K562 (cell line): ENCODE data around the gene TBC1D32. TPM values are rescaled to one million over a fixed set of nuclear protein-coding genes. Genes with fewer than 3 reads are reported as not detected.

Experiments
- ATAC-seq: fragments of 200-7000 bp; cut with Tn5 transposase; 3 replicates; pipeline ENCODE4 v1.9.1; 2020; ENCODE audit warnings: moderate library complexity
- BruUV-seq: library from RNA; stranded (reverse); fragments of 400-500 nt; replicated peaks from 2 replicates; lab custom pipeline; 2021; lab: Mats Ljungman, UMichigan
- CTCF ChIA-PET: fragments of 300-600 bp; formaldehyde crosslinking; extraction: SDS; loops from one replicate; lab custom pipeline; 2021; ENCODE audit warnings: low intra/inter-chr PET ratio; lab: Yijun Ruan, JAX
- POLR2A ChIA-PET: fragments of 300-600, 350-650 bp; sonication (Branson Sonifier 250); formaldehyde crosslinking; extraction: SDS; loops from one replicate; lab custom pipeline; 2021; ENCODE audit warnings: antibody characterized with exemption, inconsistent platforms; lab: Yijun Ruan, JAX
- DNase-seq, 4 experiments: peaks; one replicate each; pipeline versions ENCODE4 v3.0.0 to v3.0.0-alpha.2; 2011 to 2018; ENCODE audit warnings: low spot score in 3 of 4, mixed read lengths in 3 of 4; ENCODE audit errors: extremely low read depth in 1 of 4
- FAIRE-seq: peaks from 2 replicates; lab custom pipeline; 2011; peaks lifted over from hg19 to GRCh38; lab: Jason Lieb, UNC
- H2AFZ ChIP-seq: 2 replicates; pipeline ENCODE4 v1.6.0; 2011; ENCODE audit warnings: low read depth, low read length, control low read depth, inconsistent platforms
- H3K27ac ChIP-seq: fragments of 200-600 bp; 3 replicates; pipeline ENCODE4 v1.8.0; 2011; ENCODE audit warnings: low read depth, mild to moderate bottlenecking, control low read depth, inconsistent platforms, low read length, moderate library complexity, mixed read lengths; ENCODE audit errors: extremely low read depth
- H3K27me3 ChIP-seq, 2 experiments: fragments of 300-600 bp in 1 of 2; 2 replicates in 1 of 2; 3 replicates in 1 of 2; pipeline versions ENCODE4 v1.6.0 to v1.8.0; 2011; ENCODE audit warnings: inconsistent platforms in 2 of 2, low read length in 2 of 2, mild to moderate bottlenecking in 1 of 2, mixed read lengths in 1 of 2, moderate library complexity in 1 of 2; ENCODE audit not compliant: control insufficient read depth in 2 of 2, insufficient read depth in 2 of 2
- H3K36me3 ChIP-seq: fragments of 300-600 bp; 3 replicates; pipeline ENCODE4 v1.8.0; 2011; ENCODE audit warnings: mild to moderate bottlenecking, low read length, inconsistent platforms; ENCODE audit not compliant: control insufficient read depth, insufficient read depth
- H3K4me1 ChIP-seq, 2 experiments: fragments of 200-600 bp in 1 of 2; replicated peaks in 1 of 2; 2 replicates in 1 of 2; 3 replicates in 1 of 2; pipeline versions ENCODE4 v1.5.1 to v1.8.0; 2011; ENCODE audit warnings: inconsistent platforms in 2 of 2, low read length in 2 of 2, mild to moderate bottlenecking in 1 of 2, mixed read lengths in 1 of 2, moderate library complexity in 1 of 2; ENCODE audit not compliant: control insufficient read depth in 2 of 2, insufficient read depth in 2 of 2
- H3K4me2 ChIP-seq: 2 replicates; pipeline ENCODE4 v1.6.1; 2011; ENCODE audit warnings: low read length, control low read depth, inconsistent platforms, mixed read lengths; ENCODE audit not compliant: insufficient read depth
- H3K4me3 ChIP-seq: fragments of 200-600 bp; sonication (generic), shearing (Covaris generic); 2 replicates; pipeline ENCODE4 v1.5.1; 2016; ENCODE audit warnings: control low read depth, inconsistent platforms
- H3K79me2 ChIP-seq: fragments of 200-600 bp; 3 replicates; pipeline ENCODE4 v1.8.0; 2011; ENCODE audit warnings: low read length, inconsistent platforms; ENCODE audit not compliant: control insufficient read depth, insufficient read depth
- H3K9ac ChIP-seq, 2 experiments: 2 replicates each; pipeline versions ENCODE4 v1.6.0 to v1.6.1; 2011; ENCODE audit warnings: low read depth in 2 of 2, low read length in 2 of 2, control low read depth in 1 of 2, inconsistent platforms in 1 of 2, mild to moderate bottlenecking in 1 of 2, mixed read lengths in 1 of 2; ENCODE audit not compliant: insufficient read depth in 1 of 2
- H3K9me1 ChIP-seq: one replicate; pipeline ENCODE4 v1.6.0; 2011; ENCODE audit warnings: inconsistent platforms, mild to moderate bottlenecking, low read length, moderate library complexity; ENCODE audit not compliant: control insufficient read depth, insufficient read depth
- H3K9me3 ChIP-seq: replicated peaks from 2 replicates; pipeline ENCODE4 v1.5.1; 2011; ENCODE audit warnings: low read depth, low read length, inconsistent platforms; ENCODE audit not compliant: control insufficient read depth, insufficient read depth
- H4K20me1 ChIP-seq: replicated peaks from 2 replicates; pipeline ENCODE4 v1.6.1; 2011; ENCODE audit warnings: low read length, inconsistent platforms, mixed read lengths; ENCODE audit not compliant: control insufficient read depth, insufficient read depth
- NR4A1 ChIP-seq, 2 experiments: fragments of 250-450 bp in 1 of 2; fragments of 450-650 bp in 1 of 2; sonication (Bioruptor Pico) in 1 of 2; IDR thresholded peaks; 2 replicates each; pipeline versions ENCODE4 v1.4.0 to v1.6.1; 2016 to 2020; ENCODE audit warnings: mild to moderate bottlenecking in 2 of 2, missing compliant biosample characterization in 1 of 2, missing genetic modification characterization in 1 of 2, moderate library complexity in 1 of 2
- SMARCA4 ChIP-seq: fragments of 450-650 bp; IDR thresholded peaks from 2 replicates; pipeline ENCODE4 v1.6.1; 2016
- SMC3 ChIP-seq: conservative IDR thresholded peaks from 2 replicates; pipeline ENCODE4 v1.6.1; 2011; ENCODE audit warnings: low read depth, low read length, improper control_type of control experiment; ENCODE audit not compliant: insufficient read depth
- ZFP30 ChIP-seq: fragments of 250-450 bp; sonication (Bioruptor Pico); IDR thresholded peaks from 2 replicates; pipeline ENCODE4 v1.8.0; 2022; ENCODE audit warnings: moderate library complexity, mild to moderate bottlenecking, inconsistent platforms, borderline replicate concordance
- WGBS: fragments of 100-300 bp; shearing (Covaris generic); methylation state at CpG from one replicate; pipeline ENCODE4 v1.1.6; 2016; ENCODE audit warnings: low coverage, mixed read lengths; ENCODE audit not compliant: insufficient coverage; ENCODE audit errors: missing lambda C conversion rate; 5-methylcytosine and 5-hydroxymethylcytosine counted together
- in situ Hi-C: fragments of 300-500 bp; cut with MboI; formaldehyde crosslinking; loops from 4 replicates; pipeline ENCODE4 v1.15.0; 2018; ENCODE audit warnings: inconsistent platforms, mixed read lengths
- intact Hi-C: fragments of 100-400 bp; cut with micrococcal nuclease; formaldehyde crosslinking; loops from 2 replicates; pipeline ENCODE4 v1.14.2; 2022
- polyA plus RNA-seq, 8 experiments: library from polyadenylated mRNA; depleted of rRNA in 4 of 8; stranded (reverse) in 5 of 8; unstranded in 3 of 8; fragments of >200 nt; fragmentation: Nextera tagmentation in 2 of 8; fragmentation: Illumina TruSeq in 1 of 8; extraction: Ambion mirVana in 2 of 8; extraction: Trizol in 1 of 8; gene quantifications; 2 replicates each; pipeline versions ENCODE4 v1.2.1 to v1.2.3, GENCODE V29; 2011 to 2014; ENCODE audit warnings: inconsistent platforms in 1 of 8, missing spikeins in 1 of 8
- total RNA-seq, 7 experiments: library from RNA; depleted of rRNA in 6 of 7; stranded (reverse); fragments of >200 nt in 6 of 7; fragmentation: Illumina TruSeq in 2 of 7; extraction: Trizol in 2 of 7; gene quantifications; 2 replicates each; pipeline versions ENCODE4 v1.2.1 to v1.2.3, GENCODE V29; 2011 to 2021; ENCODE audit warnings: low replicate concordance in 1 of 7
- TF ChIP-seq, protein P1 (sequence below): fragments of 200-800 bp; sonication (Bioruptor generic); IDR thresholded peaks from 2 replicates; pipeline ENCODE4 v1.6.1; 2017; ENCODE audit warnings: missing genetic modification characterization, missing compliant biosample characterization

TBC1D32 gene
- total and polyA plus RNA-seq, 9 of the 15 experiments (the other 6 are each of a cell fraction or from before 2014, with no cell fraction given), result 2.5 to 9.6 (median 3.9) TPM

DNA sequence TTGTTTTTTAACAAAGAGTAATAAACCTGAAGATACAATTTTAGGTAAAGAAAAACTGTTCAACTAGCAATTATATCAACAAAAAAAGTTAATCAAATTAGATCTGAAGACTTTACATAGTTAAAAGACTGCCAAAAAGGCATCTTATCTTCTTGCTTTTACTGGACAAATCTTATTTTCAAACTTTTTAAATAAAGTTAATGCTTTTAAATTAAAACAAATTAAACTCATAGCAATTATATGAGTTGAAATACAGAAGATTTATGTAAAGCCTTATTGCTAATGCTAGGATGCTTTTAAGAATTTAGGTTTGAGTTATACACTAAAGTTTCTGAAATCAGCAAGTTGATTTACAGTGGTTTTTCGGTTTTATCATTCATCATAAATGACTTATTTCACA lies 227.3 kb downstream of the TBC1D32 start:
- Histone ChIP-seq H2AFZ (no peak overlapping the region), H3K79me2 (no peaks in the 10 kb centered on the region), H3K36me3 (no peaks in the 10 kb centered on the region), H3K9me1 (no peaks in the 10 kb centered on the region), H3K27me3 (no peaks in the 10 kb centered on the region), H3K9ac (no peak overlapping the region), H3K4me2 (no peak overlapping the region), H4K20me1 (no peaks in the 10 kb centered on the region), H3K27ac (no peak overlapping the region), H3K4me3 (no peak overlapping the region), H3K9me3 (no peaks in the 10 kb centered on the region), H3K4me1 (no peaks in the 10 kb centered on the region)
- TF ChIP-seq, protein P1, sequence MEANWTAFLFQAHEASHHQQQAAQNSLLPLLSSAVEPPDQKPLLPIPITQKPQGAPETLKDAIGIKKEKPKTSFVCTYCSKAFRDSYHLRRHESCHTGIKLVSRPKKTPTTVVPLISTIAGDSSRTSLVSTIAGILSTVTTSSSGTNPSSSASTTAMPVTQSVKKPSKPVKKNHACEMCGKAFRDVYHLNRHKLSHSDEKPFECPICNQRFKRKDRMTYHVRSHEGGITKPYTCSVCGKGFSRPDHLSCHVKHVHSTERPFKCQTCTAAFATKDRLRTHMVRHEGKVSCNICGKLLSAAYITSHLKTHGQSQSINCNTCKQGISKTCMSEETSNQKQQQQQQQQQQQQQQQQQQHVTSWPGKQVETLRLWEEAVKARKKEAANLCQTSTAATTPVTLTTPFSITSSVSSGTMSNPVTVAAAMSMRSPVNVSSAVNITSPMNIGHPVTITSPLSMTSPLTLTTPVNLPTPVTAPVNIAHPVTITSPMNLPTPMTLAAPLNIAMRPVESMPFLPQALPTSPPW (CRISPR knock-in tag), result no peak
- TF ChIP-seq SMC3, result no peak
- TF ChIP-seq SMARCA4, result no peak
- no peak for TF ChIP-seq ZFP30
- no peak for TF ChIP-seq NR4A1 (CRISPR knock-in tag; IDR thresholded peaks at IDR 0.05)
- no peak for TF ChIP-seq NR4A1 (tag; IDR thresholded peaks at IDR 0.05)
- FAIRE-seq (no peak), ATAC-seq (no peak), DNase-seq (no peak)
- intact Hi-C loops, result no loop called here
- no TSS peak for BruUV-seq
- 18% methylated on average over 1 of the region's 1 CpG for WGBS
- in situ Hi-C loops, result no loop called here
- ChIA-PET CTCF (no interaction called here), POLR2A (no interaction called here)
